HK-2 (cell line): ENCODE results near the gene DLGAP1.

Experiments used
- DNase-seq: peaks from one replicate; pipeline ENCODE4 v3.0.0-alpha.2; 2018; ENCODE audit not compliant: unreplicated experiment

The DLGAP1 gene

GRCh38 chr18:3935305-3935704 lies 519.8 kb downstream of the DLGAP1 start:
- DNase-seq, result no peak

GRCh38 chr18:3932276-3932675 lies 522.8 kb downstream of the DLGAP1 start:
- no peak for DNase-seq

GRCh38 chr18:3931542-3932112 lies 523.5 kb downstream of the DLGAP1 start:
- DNase-seq, result no peak

- no peak for DNase-seq
Observed at GRCh38 chr18:3931013-3931315, 524.1 kb downstream of the DLGAP1 start.

GRCh38 chr18:3930126-3931012 lies 524.7 kb downstream of the DLGAP1 start:
- DNase-seq, result no peak

GRCh38 chr18:3924455-3924854 lies 530.7 kb downstream of the DLGAP1 start:
- DNase-seq, result no peak

- no peak for DNase-seq
Observed at GRCh38 chr18:3923750-3924149, 531.4 kb downstream of the DLGAP1 start.

- no peak for DNase-seq
Observed at GRCh38 chr18:3921826-3922225, 533.3 kb downstream of the DLGAP1 start.

GRCh38 chr18:3920832-3921231 lies 534.3 kb downstream of the DLGAP1 start:
- no peak for DNase-seq

GRCh38 chr18:3919396-3920061 lies 535.6 kb downstream of the DLGAP1 start:
- no peak for DNase-seq

- DNase-seq, result no peak
Observed at GRCh38 chr18:3916082-3916481, 539.0 kb downstream of the DLGAP1 start.

GRCh38 chr18:3914833-3915610 lies 540.1 kb downstream of the DLGAP1 start:
- no peak for DNase-seq

- DNase-seq, result no peak
Observed at GRCh38 chr18:3914109-3914508, 541.0 kb downstream of the DLGAP1 start.

GRCh38 chr18:3912705-3913104 lies 542.4 kb downstream of the DLGAP1 start:
- no peak for DNase-seq

GRCh38 chr18:3911413-3911812 lies 543.7 kb downstream of the DLGAP1 start:
- DNase-seq, result no peak

- DNase-seq, result no peak
Observed at GRCh38 chr18:3910512-3910911, 544.6 kb downstream of the DLGAP1 start.

- DNase-seq, result no peak
Observed at GRCh38 chr18:3907955-3908354, 547.2 kb downstream of the DLGAP1 start.

GRCh38 chr18:3906116-3906750 lies 548.9 kb downstream of the DLGAP1 start:
- DNase-seq, result no peak

GRCh38 chr18:3903337-3903736 lies 551.8 kb downstream of the DLGAP1 start:
- DNase-seq, result no peak

GRCh38 chr18:3902676-3903075 lies 552.4 kb downstream of the DLGAP1 start:
- no peak for DNase-seq

GRCh38 chr18:3901811-3902210 lies 553.3 kb downstream of the DLGAP1 start:
- DNase-seq, result no peak

- DNase-seq, result no peak
Observed at GRCh38 chr18:3901042-3901441, 554.1 kb downstream of the DLGAP1 start.
